ACC112 (cell line): ENCODE measurements around the gene MACROH2A1.

Experiments
- H2AFZ ChIP-seq: fragments of 200-600 bp; sonication (generic); one replicate; pipeline ENCODE4 v1.6.0; 2017; ENCODE audit warnings: antibody characterized with exemption, low read length; ENCODE audit not compliant: unreplicated experiment
- H3K27ac ChIP-seq: fragments of 200-600 bp; sonication (generic); 2 replicates; pipeline ENCODE4 v1.5.1; 2014; ENCODE audit warnings: low read depth, mild to moderate bottlenecking, antibody characterized with exemption, low read length, moderate library complexity
- H3K27me3 ChIP-seq: fragments of 200-600 bp; sonication (generic); 2 replicates; pipeline ENCODE4 v1.6.1; 2014; ENCODE audit warnings: mild to moderate bottlenecking, antibody characterized with exemption, low read length, moderate library complexity, mixed read lengths; ENCODE audit not compliant: insufficient read depth
- H3K36me3 ChIP-seq: fragments of 200-600 bp; sonication (generic); 2 replicates; pipeline ENCODE4 v1.6.1; 2016; ENCODE audit warnings: mild to moderate bottlenecking, antibody characterized with exemption, low read length, moderate library complexity, mixed read lengths; ENCODE audit not compliant: insufficient read depth
- H3K4me1 ChIP-seq: fragments of 200-600 bp; sonication (generic); one replicate; pipeline ENCODE4 v1.6.1; 2016; ENCODE audit warnings: low read length, mixed read lengths; ENCODE audit not compliant: insufficient read depth, unreplicated experiment, control insufficient read depth
- H3K4me3 ChIP-seq: fragments of 200-600 bp; sonication (generic); 2 replicates; pipeline ENCODE4 v1.5.1; 2014; ENCODE audit warnings: mild to moderate bottlenecking, low read depth, low read length
- H3K79me2 ChIP-seq: fragments of 200-600 bp; sonication (generic); one replicate; pipeline ENCODE4 v1.6.0; 2016; ENCODE audit warnings: low read length; ENCODE audit not compliant: control insufficient read depth, unreplicated experiment, insufficient read depth

MACROH2A1 gene

GRCh38 chr5:135331612-135332011, 67.4 kb downstream of the MACROH2A1 start:
- peaks cover 6% of the 10 kb centered on the region for H3K4me1 ChIP-seq
- no peaks in the 10 kb centered on the region for H3K79me2 ChIP-seq
- H3K36me3 ChIP-seq: no peaks in the 10 kb centered on the region
- H3K27ac ChIP-seq: no peak overlapping the region
- no peaks in the 10 kb centered on the region for H3K27me3 ChIP-seq
- H3K4me3 ChIP-seq: no peak overlapping the region
- H2AFZ ChIP-seq: no peak overlapping the region

- H3K4me3 ChIP-seq: no peak overlapping the region
- H3K36me3 ChIP-seq: no peaks in the 10 kb centered on the region
- H3K79me2 ChIP-seq: no peaks in the 10 kb centered on the region
- no peaks in the 10 kb centered on the region for H3K27me3 ChIP-seq
- H3K4me1 ChIP-seq: peaks cover 6% of the 10 kb centered on the region
- H2AFZ ChIP-seq: no peak overlapping the region
- no peak overlapping the region for H3K27ac ChIP-seq
These were observed 68.3 kb downstream of the MACROH2A1 start for GRCh38 chr5:135330798-135331096.

GRCh38 chr5:135329913-135330797, 68.9 kb downstream of the MACROH2A1 start:
- Histone ChIP-seq H3K27ac (no peak overlapping the region), H3K4me3 (no peak overlapping the region), H2AFZ (no peak overlapping the region), H3K4me1 (peaks cover 6% of the 10 kb centered on the region), H3K27me3 (no peaks in the 10 kb centered on the region), H3K79me2 (no peaks in the 10 kb centered on the region), H3K36me3 (no peaks in the 10 kb centered on the region)

- Histone ChIP-seq H3K4me1 (peaks cover 2% of the 10 kb centered on the region), H3K79me2 (no peaks in the 10 kb centered on the region), H3K36me3 (no peaks in the 10 kb centered on the region), H2AFZ (no peak overlapping the region), H3K27me3 (no peaks in the 10 kb centered on the region), H3K27ac (no peak overlapping the region), H3K4me3 (no peak overlapping the region)
These were observed 69.7 kb downstream of the MACROH2A1 start for GRCh38 chr5:135329066-135329912.

GRCh38 chr5:135328128-135328687, 70.8 kb downstream of the MACROH2A1 start:
- Histone ChIP-seq H3K4me3 (no peak overlapping the region), H3K79me2 (no peaks in the 10 kb centered on the region), H3K36me3 (no peaks in the 10 kb centered on the region), H3K27me3 (no peaks in the 10 kb centered on the region), H3K4me1 (no peaks in the 10 kb centered on the region), H2AFZ (no peak overlapping the region), H3K27ac (no peak overlapping the region)

DNA sequence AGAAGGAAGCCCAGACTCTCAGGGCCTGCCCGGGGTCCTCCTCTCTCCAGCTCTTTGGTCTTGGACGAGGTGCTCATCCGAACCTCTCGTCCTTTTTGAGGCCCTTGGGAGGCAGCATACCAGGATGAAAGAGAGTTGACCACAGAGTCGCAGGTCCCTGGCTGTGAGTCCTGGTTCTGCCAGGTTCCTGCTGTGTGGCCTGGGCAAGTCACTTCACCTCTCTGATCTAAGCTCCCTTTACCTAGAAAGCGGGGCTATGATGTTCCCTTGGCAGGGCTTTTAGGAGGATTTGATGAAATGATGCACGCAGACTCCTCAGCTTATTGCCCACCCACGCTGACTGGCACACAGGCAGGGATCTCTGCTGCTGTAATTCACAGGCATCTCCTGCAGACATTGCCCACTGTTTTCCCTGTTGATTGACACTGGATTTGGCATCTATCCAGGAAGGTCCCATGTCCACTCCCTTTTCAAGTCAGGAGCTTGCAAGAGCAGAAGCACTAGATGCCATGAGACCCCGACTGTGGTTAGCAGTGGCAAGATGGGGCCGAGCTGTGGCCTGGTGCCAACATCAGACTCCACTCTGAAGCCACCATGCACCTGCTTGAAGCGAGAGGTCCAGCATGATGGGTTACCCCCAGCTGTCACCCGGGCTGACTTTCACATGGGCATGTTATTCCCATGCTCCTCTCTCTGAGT, 71.5 kb downstream of the MACROH2A1 start:
- H3K27ac ChIP-seq: no peak overlapping the region
- no peaks in the 10 kb centered on the region for H3K79me2 ChIP-seq
- H3K4me1 ChIP-seq: no peaks in the 10 kb centered on the region
- H3K27me3 ChIP-seq: no peaks in the 10 kb centered on the region
- H3K36me3 ChIP-seq: no peaks in the 10 kb centered on the region
- H3K4me3 ChIP-seq: no peak overlapping the region
- H2AFZ ChIP-seq: no peak overlapping the region

DNA sequence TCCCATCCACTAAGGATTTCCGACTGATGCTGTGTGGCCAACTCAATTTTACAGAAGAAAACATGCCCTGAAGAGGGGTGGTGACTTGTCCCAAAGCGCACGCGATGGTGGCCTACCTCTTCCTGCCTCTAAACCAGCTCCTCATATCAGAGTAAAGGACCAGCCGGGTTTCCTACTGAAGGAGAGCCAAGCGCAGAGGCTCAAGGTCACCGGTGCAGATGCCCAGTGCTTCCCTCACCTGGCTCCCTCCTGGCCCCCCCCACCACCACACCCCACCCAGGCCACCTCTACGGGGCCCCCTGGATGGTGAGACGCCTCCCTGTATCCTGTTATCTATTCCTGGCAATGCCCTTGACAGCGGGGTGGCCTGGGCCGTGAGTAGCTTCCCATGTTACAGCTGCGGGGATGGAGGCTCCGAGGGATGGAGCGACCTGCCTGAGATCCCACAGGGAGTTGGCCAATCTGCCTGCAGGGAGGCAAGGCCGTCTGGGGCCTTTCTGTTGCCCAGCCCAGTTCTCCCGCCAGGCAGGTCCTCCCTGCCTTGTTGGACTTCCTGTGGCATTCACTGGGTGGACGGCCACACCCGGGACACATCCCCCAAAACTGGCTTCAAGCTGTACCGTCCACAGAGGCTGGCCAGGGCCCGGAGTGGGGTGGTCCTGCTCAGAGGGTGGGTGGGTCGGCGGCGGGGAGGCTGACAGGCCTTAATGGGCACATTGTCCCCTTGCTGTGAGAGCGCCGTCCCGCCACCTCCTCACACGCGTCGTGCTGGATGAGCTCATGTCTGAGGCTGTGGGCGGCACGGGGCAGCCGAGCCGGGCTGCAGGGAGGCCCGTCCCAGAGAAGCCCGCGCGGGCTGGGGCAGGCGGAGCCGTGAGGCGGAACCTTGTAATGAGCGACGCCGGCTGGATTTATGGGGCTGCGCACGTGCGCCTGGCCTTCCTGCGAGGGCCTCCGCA, 72.5 kb downstream of the MACROH2A1 start:
- no peak overlapping the region for H2AFZ ChIP-seq
- no peak overlapping the region for H3K4me3 ChIP-seq
- H3K36me3 ChIP-seq: no peaks in the 10 kb centered on the region
- H3K79me2 ChIP-seq: no peaks in the 10 kb centered on the region
- no peak overlapping the region for H3K27ac ChIP-seq
- H3K27me3 ChIP-seq: no peaks in the 10 kb centered on the region
- no peaks in the 10 kb centered on the region for H3K4me1 ChIP-seq

DNA sequence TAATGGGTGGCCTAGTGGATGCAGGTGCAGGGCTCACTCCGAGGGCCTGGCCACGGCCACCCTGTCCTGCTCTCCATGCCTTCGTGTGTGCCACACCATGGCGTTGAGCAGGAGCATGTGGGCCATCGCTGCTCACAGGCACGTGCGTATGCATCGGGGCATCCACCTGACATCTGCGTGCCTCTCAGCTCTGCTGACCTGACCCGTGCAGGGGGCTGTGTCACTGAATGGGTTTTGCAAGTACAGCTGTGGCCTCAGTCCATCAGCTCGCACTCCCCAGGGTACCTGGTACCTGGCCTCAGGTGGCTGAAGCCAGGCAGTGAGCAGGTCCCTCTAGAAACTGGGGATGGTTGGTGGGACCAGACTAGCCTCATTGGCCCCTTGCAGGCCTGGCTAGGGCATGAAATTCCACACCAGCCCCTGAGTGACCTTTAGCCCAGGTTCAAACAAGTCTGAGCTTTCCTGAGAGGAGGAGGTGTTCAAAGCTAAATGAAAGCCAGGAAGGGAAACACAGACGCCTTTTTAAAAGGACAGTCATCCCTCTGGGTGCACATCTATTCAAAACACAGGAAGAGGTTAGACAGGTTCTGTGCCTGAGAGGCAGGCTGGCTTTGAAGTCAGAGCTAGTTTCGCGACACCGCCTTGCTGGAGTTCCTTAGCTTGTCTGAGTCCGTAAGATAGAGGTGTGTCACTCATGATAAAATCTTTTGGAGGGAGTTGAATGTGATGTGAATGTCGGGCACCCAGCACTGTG, 74.0 kb downstream of the MACROH2A1 start:
- Histone ChIP-seq H3K4me3 (no peak overlapping the region), H3K4me1 (no peaks in the 10 kb centered on the region), H3K79me2 (no peaks in the 10 kb centered on the region), H3K27me3 (no peaks in the 10 kb centered on the region), H3K36me3 (no peaks in the 10 kb centered on the region), H3K27ac (no peak overlapping the region), H2AFZ (no peak overlapping the region)

GRCh38 chr5:135324160-135324559, 74.9 kb downstream of the MACROH2A1 start:
- H3K4me3 ChIP-seq: no peak overlapping the region

More at GRCh38 chr5:135324160-135324559, 74.9 kb downstream of the MACROH2A1 start:
- H3K27me3 ChIP-seq: no peaks in the 10 kb centered on the region
- H3K79me2 ChIP-seq: no peaks in the 10 kb centered on the region
- H3K27ac ChIP-seq: no peak overlapping the region
- no peaks in the 10 kb centered on the region for H3K36me3 ChIP-seq
- no peak overlapping the region for H2AFZ ChIP-seq
- no peaks in the 10 kb centered on the region for H3K4me1 ChIP-seq
